SK-N-SH (cell line): ENCODE data around the gene EMP1. TPM values are rescaled to one million over a fixed set of nuclear protein-coding genes. Genes with fewer than 3 reads are reported as not detected.

Experiments
- CTCF ChIA-PET: fragments of 300-600, 350-600 bp; formaldehyde crosslinking; extraction: SDS; loops from one replicate; lab custom pipeline; 2021; lab: Yijun Ruan, JAX
- POLR2A ChIA-PET: fragments of 350-600 bp; sonication (Branson Sonifier 250); formaldehyde crosslinking; extraction: SDS; loops from one replicate; lab custom pipeline; 2020; ENCODE audit warnings: antibody characterized with exemption, inconsistent platforms; lab: Yijun Ruan, JAX
- DNase-seq: peaks from one replicate; pipeline ENCODE4 v3.0.0; 2012
- H2AFZ ChIP-seq: fragments of 200-600 bp; sonication (generic); 2 replicates; pipeline ENCODE4 v1.8.1; 2016; ENCODE audit warnings: antibody characterized with exemption, mild to moderate bottlenecking, low read depth
- H3F3A ChIP-seq: fragments of 200-600 bp; sonication (generic); replicated peaks from 2 replicates; pipeline ENCODE3; 2016; ENCODE audit warnings: antibody characterized with exemption, mild to moderate bottlenecking; ENCODE audit not compliant: insufficient read depth
- H3K27ac ChIP-seq, 2 experiments: fragments of 200-500 bp in 1 of 2; fragments of 200-600 bp in 1 of 2; sonication (Bioruptor generic) in 1 of 2; sonication (generic), shearing (Covaris generic) in 1 of 2; 2 replicates each; pipeline versions ENCODE4 v1.5.1 to v1.6.1; 2014 to 2016; ENCODE audit warnings: low read depth in 2 of 2, inconsistent platforms in 1 of 2, low read length in 1 of 2, mild to moderate bottlenecking in 1 of 2, mixed read lengths in 1 of 2
- H3K27me3 ChIP-seq: fragments of 200-600 bp; sonication (generic), shearing (Covaris generic); 2 replicates; pipeline ENCODE4 v1.6.1; 2016; ENCODE audit warnings: mixed run types; ENCODE audit not compliant: insufficient read depth
- H3K36me3 ChIP-seq, 2 experiments: fragments of 200-500 bp in 1 of 2; fragments of 200-600 bp in 1 of 2; sonication (Bioruptor generic) in 1 of 2; sonication (generic) in 1 of 2; replicated peaks in 1 of 2; 2 replicates each; pipeline versions ENCODE3 to v1.5.1; 2014 to 2016; ENCODE audit warnings: low read length in 1 of 2, mild to moderate bottlenecking in 1 of 2; ENCODE audit not compliant: insufficient read depth in 2 of 2, control insufficient read depth in 1 of 2
- H3K4me1 ChIP-seq, 2 experiments: fragments of 200-500 bp in 1 of 2; fragments of 200-600 bp in 1 of 2; sonication (Bioruptor generic) in 1 of 2; sonication (generic), shearing (Covaris generic) in 1 of 2; 2 replicates each; pipeline versions ENCODE4 v1.5.1 to v1.6.1; 2014 to 2016; ENCODE audit warnings: low read depth in 1 of 2, low read length in 1 of 2, mixed run types in 1 of 2; ENCODE audit not compliant: insufficient read depth in 2 of 2, control insufficient read depth in 1 of 2
- H3K4me2 ChIP-seq: fragments of 200-600 bp; sonication (generic), shearing (Covaris generic); 2 replicates; pipeline ENCODE4 v1.6.1; 2017; ENCODE audit warnings: mixed run types
- H3K4me3 ChIP-seq, 2 experiments: fragments of 200-500 bp in 1 of 2; fragments of 200-600 bp in 1 of 2; sonication (Bioruptor generic) in 1 of 2; sonication (generic), shearing (Covaris generic) in 1 of 2; 2 replicates each; pipeline versions ENCODE4 v1.5.1 to v1.8.1; 2014 to 2016; ENCODE audit warnings: low read depth in 2 of 2, inconsistent platforms in 1 of 2, low read length in 1 of 2, mild to moderate bottlenecking in 1 of 2, mixed read lengths in 1 of 2, moderate library complexity in 1 of 2
- H3K79me2 ChIP-seq: fragments of 200-600 bp; sonication (generic); 2 replicates; pipeline ENCODE4 v1.8.1; 2017; ENCODE audit warnings: mild to moderate bottlenecking; ENCODE audit not compliant: insufficient read depth
- H3K9ac ChIP-seq: fragments of 200-600 bp; sonication (generic); 2 replicates; pipeline ENCODE4 v1.6.1; 2017; ENCODE audit warnings: mixed run types
- H3K9me2 ChIP-seq: fragments of 200-600 bp; sonication (generic); 2 replicates; pipeline ENCODE4 v1.6.1; 2017; ENCODE audit warnings: mixed run types
- H3K9me3 ChIP-seq: fragments of 200-600 bp; sonication (generic); 2 replicates; pipeline ENCODE4 v1.6.1; 2017; ENCODE audit warnings: mixed run types, mild to moderate bottlenecking, moderate library complexity
- H4K20me1 ChIP-seq: fragments of 200-600 bp; sonication (generic); 2 replicates; pipeline ENCODE4 v1.6.1; 2017; ENCODE audit warnings: mild to moderate bottlenecking, mixed run types; ENCODE audit not compliant: insufficient read depth
- CHD2 ChIP-seq: fragments of 150-350 bp; IDR thresholded peaks from 2 replicates; pipeline ENCODE4 v1.6.1; 2018; ENCODE audit warnings: low read length; ENCODE audit not compliant: partially characterized antibody
- FOXJ3 ChIP-seq: sonication (generic); formaldehyde crosslinking; IDR thresholded peaks from 2 replicates; pipeline ENCODE4 v1.5.1; 2020; ENCODE audit warnings: mild to moderate bottlenecking, missing genetic modification reagents
- FOXM1 ChIP-seq: IDR thresholded peaks from 2 replicates; pipeline ENCODE4 v1.4.0; 2012; ENCODE audit warnings: low read depth, mild to moderate bottlenecking
- JUND ChIP-seq: IDR thresholded peaks from 2 replicates; pipeline ENCODE4 v1.4.0; 2012
- MEF2A ChIP-seq: IDR thresholded peaks from 2 replicates; pipeline ENCODE4 v1.4.0; 2012; ENCODE audit warnings: low read depth, borderline replicate concordance
- MXI1 ChIP-seq: IDR thresholded peaks from 2 replicates; pipeline ENCODE4 v1.6.1; 2012; ENCODE audit warnings: mild to moderate bottlenecking, low read depth, low read length, improper control_type of control experiment
- NRF1 ChIP-seq: IDR thresholded peaks from 2 replicates; pipeline ENCODE4 v1.6.1; 2012; ENCODE audit warnings: low read depth, mild to moderate bottlenecking, low read length
- RAD21 ChIP-seq: IDR thresholded peaks from 2 replicates; pipeline ENCODE4 v1.6.1; 2012; ENCODE audit warnings: mild to moderate bottlenecking, low read length
- RCOR1 ChIP-seq: fragments of 150-350 bp; IDR thresholded peaks from 2 replicates; pipeline ENCODE4 v1.6.1; 2017; ENCODE audit warnings: antibody characterized with exemption, low read length
- RFX5 ChIP-seq: IDR thresholded peaks from 2 replicates; pipeline ENCODE4 v1.6.1; 2012; ENCODE audit warnings: mild to moderate bottlenecking, improper control_type of control experiment, low read length
- RXRA ChIP-seq: IDR thresholded peaks from 2 replicates; pipeline ENCODE4 v1.4.0; 2012; ENCODE audit warnings: low read depth, mild to moderate bottlenecking, borderline replicate concordance
- SIN3A ChIP-seq: IDR thresholded peaks from 2 replicates; pipeline ENCODE4 v1.6.1; 2012; ENCODE audit warnings: low read depth, mild to moderate bottlenecking, low read length, moderate library complexity, borderline replicate concordance
- SMC3 ChIP-seq: IDR thresholded peaks from 2 replicates; pipeline ENCODE4 v1.6.1; 2012; ENCODE audit warnings: low read depth, low read length, improper control_type of control experiment
- TAF1 ChIP-seq: IDR thresholded peaks from 2 replicates; pipeline ENCODE4 v1.6.1; 2012; ENCODE audit warnings: low read depth, mild to moderate bottlenecking, low read length, moderate library complexity, borderline replicate concordance
- TEAD4 ChIP-seq: IDR thresholded peaks from 2 replicates; pipeline ENCODE4 v1.4.0; 2012; ENCODE audit warnings: mild to moderate bottlenecking, borderline replicate concordance; ENCODE audit not compliant: insufficient read depth
- USF2 ChIP-seq: fragments of 150-350 bp; IDR thresholded peaks from 2 replicates; pipeline ENCODE4 v1.6.1; 2017; ENCODE audit warnings: antibody characterized with exemption, low read length, low read depth, borderline replicate concordance
- YY1 ChIP-seq: IDR thresholded peaks from 2 replicates; pipeline ENCODE4 v1.4.0; 2012; ENCODE audit warnings: low read depth, mild to moderate bottlenecking
- WGBS: methylation state at CpG from one replicate; pipeline ENCODE4 v1.1.6; 2017; ENCODE audit warnings: low lambda C conversion rate; 5-methylcytosine and 5-hydroxymethylcytosine counted together
- polyA plus RNA-seq, 3 experiments: library from polyadenylated mRNA; depleted of rRNA; stranded (reverse); fragments of >200 nt; gene quantifications; 2 replicates each; pipeline ENCODE4 v1.2.3, GENCODE V29; 2012
- TF ChIP-seq, protein P1 (sequence below): IDR thresholded peaks from 2 replicates; pipeline ENCODE4 v1.4.0; 2012; ENCODE audit warnings: low read depth, borderline replicate concordance
- TF ChIP-seq, protein P2 (sequence below): IDR thresholded peaks from 2 replicates; pipeline ENCODE4 v1.4.0; 2012; ENCODE audit warnings: low read depth, borderline replicate concordance
- TF ChIP-seq, protein P3 (sequence below): IDR thresholded peaks from 2 replicates; pipeline ENCODE4 v1.6.1; 2012; ENCODE audit warnings: mild to moderate bottlenecking, low read depth, low read length, moderate library complexity
- TF ChIP-seq, protein P4 (sequence below): fragments of 200-600 bp; sonication (generic); IDR thresholded peaks from 2 replicates; pipeline ENCODE4 v1.6.1; 2017; ENCODE audit warnings: antibody characterized with exemption, mild to moderate bottlenecking, moderate library complexity

Gene EMP1
- polyA plus RNA-seq, 1 of the 3 experiments (the other 2 are of a cell fraction): 67.4 TPM

DNA sequence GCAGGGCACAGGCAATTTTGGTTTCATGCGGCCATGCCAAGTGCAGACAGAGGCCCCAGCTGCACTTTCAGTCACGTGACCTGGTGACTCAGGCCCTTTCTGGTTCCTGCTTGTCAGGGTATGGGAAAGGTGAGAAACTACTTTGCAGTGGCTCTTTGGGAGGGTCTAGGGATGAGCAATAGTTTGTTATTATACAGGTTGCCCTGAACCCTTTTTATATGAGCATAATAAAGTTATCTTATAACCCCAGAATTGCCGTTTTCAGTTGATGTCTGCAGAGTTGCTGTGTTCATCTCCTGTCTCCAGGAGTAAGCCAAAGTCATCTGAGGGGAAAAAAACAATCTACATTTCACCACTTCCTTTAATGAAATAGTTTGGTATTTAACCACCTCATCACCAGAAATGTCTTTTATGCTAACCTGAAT, 30.9 kb upstream of the EMP1 start (continued):
- TF ChIP-seq, protein P1, sequence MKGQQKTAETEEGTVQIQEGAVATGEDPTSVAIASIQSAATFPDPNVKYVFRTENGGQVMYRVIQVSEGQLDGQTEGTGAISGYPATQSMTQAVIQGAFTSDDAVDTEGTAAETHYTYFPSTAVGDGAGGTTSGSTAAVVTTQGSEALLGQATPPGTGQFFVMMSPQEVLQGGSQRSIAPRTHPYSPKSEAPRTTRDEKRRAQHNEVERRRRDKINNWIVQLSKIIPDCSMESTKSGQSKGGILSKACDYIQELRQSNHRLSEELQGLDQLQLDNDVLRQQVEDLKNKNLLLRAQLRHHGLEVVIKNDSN: peak; percentile 92
- TF ChIP-seq, protein P2, sequence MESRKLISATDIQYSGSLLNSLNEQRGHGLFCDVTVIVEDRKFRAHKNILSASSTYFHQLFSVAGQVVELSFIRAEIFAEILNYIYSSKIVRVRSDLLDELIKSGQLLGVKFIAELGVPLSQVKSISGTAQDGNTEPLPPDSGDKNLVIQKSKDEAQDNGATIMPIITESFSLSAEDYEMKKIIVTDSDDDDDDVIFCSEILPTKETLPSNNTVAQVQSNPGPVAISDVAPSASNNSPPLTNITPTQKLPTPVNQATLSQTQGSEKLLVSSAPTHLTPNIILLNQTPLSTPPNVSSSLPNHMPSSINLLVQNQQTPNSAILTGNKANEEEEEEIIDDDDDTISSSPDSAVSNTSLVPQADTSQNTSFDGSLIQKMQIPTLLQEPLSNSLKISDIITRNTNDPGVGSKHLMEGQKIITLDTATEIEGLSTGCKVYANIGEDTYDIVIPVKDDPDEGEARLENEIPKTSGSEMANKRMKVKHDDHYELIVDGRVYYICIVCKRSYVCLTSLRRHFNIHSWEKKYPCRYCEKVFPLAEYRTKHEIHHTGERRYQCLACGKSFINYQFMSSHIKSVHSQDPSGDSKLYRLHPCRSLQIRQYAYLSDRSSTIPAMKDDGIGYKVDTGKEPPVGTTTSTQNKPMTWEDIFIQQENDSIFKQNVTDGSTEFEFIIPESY: no peak
- no peak for TF ChIP-seq TEAD4
- peak; percentile 30; the same call in 1 of the 2 replicates for TF ChIP-seq JUND
- TF ChIP-seq RCOR1: no peak
- TF ChIP-seq RAD21: no peak

DNA sequence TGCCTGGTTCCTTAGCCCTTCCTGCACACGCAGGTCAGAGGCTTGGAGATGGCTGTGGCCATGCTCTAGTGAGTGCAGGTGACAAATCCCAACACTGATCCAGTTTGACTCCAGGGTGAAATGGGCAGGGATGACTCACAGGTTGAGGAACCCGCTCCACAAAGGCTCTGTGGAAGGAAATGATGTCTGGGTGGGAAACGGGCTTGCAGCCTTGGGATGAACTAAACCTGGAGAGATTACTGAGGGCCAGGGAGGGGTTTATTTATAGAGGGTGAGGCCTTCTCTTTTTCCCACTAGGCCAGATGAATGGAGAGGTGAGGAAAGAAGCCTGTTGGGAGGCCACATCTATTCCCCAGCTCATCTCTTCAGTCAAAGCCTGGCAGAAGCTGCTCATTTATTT, 29.3 kb upstream of the EMP1 start:
- Histone ChIP-seq H3K4me2 (no peak overlapping the region), H3K9ac (no peak overlapping the region), H3K4me3 (no peak overlapping the region), H2AFZ (no peak overlapping the region), H3K27me3 (no peaks in the 10 kb centered on the region), H3K36me3 (no peaks in the 10 kb centered on the region), H3K79me2 (no peaks in the 10 kb centered on the region), H3K9me3 (no peaks in the 10 kb centered on the region), H4K20me1 (no peaks in the 10 kb centered on the region), H3K27ac (no peak overlapping the region), H3K4me1 (peaks cover 0 to 23% of the 10 kb centered on the region in 2 experiments; a peak in 3 of 4 replicates), H3F3A (peaks cover 12% of the 10 kb centered on the region), H3K9me2 (no peaks in the 10 kb centered on the region)
- ChIA-PET POLR2A (no interaction called here), CTCF (no interaction called here)
- WGBS: 57% methylated on average over 3 of the region's 3 CpGs
- no peak for DNase-seq
- TF ChIP-seq, protein P3, sequence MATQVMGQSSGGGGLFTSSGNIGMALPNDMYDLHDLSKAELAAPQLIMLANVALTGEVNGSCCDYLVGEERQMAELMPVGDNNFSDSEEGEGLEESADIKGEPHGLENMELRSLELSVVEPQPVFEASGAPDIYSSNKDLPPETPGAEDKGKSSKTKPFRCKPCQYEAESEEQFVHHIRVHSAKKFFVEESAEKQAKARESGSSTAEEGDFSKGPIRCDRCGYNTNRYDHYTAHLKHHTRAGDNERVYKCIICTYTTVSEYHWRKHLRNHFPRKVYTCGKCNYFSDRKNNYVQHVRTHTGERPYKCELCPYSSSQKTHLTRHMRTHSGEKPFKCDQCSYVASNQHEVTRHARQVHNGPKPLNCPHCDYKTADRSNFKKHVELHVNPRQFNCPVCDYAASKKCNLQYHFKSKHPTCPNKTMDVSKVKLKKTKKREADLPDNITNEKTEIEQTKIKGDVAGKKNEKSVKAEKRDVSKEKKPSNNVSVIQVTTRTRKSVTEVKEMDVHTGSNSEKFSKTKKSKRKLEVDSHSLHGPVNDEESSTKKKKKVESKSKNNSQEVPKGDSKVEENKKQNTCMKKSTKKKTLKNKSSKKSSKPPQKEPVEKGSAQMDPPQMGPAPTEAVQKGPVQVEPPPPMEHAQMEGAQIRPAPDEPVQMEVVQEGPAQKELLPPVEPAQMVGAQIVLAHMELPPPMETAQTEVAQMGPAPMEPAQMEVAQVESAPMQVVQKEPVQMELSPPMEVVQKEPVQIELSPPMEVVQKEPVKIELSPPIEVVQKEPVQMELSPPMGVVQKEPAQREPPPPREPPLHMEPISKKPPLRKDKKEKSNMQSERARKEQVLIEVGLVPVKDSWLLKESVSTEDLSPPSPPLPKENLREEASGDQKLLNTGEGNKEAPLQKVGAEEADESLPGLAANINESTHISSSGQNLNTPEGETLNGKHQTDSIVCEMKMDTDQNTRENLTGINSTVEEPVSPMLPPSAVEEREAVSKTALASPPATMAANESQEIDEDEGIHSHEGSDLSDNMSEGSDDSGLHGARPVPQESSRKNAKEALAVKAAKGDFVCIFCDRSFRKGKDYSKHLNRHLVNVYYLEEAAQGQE: no peak
- TF ChIP-seq YY1: no peak
- TF ChIP-seq RXRA: no peak
- no peak for TF ChIP-seq USF2
- TF ChIP-seq FOXJ3 (CRISPR knock-in tag): no peak
- no peak for TF ChIP-seq CHD2
- no peak for TF ChIP-seq MXI1
- TF ChIP-seq MEF2A: no peak
- no peak for TF ChIP-seq TAF1
- no peak for TF ChIP-seq RFX5
- no peak for TF ChIP-seq FOXM1
- TF ChIP-seq, protein P4, sequence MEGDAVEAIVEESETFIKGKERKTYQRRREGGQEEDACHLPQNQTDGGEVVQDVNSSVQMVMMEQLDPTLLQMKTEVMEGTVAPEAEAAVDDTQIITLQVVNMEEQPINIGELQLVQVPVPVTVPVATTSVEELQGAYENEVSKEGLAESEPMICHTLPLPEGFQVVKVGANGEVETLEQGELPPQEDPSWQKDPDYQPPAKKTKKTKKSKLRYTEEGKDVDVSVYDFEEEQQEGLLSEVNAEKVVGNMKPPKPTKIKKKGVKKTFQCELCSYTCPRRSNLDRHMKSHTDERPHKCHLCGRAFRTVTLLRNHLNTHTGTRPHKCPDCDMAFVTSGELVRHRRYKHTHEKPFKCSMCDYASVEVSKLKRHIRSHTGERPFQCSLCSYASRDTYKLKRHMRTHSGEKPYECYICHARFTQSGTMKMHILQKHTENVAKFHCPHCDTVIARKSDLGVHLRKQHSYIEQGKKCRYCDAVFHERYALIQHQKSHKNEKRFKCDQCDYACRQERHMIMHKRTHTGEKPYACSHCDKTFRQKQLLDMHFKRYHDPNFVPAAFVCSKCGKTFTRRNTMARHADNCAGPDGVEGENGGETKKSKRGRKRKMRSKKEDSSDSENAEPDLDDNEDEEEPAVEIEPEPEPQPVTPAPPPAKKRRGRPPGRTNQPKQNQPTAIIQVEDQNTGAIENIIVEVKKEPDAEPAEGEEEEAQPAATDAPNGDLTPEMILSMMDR: no peak
- no peak for TF ChIP-seq NRF1
- no peak for TF ChIP-seq RAD21
- TF ChIP-seq SIN3A: no peak
- TF ChIP-seq SMC3: no peak
